K562 (cell line): ENCODE measurements around the gene ZNF628. TPM values are rescaled to one million over a fixed set of nuclear protein-coding genes. Genes with fewer than 3 reads are reported as not detected.

Source experiments
- ATAC-seq: fragments of 200-7000 bp; cut with Tn5 transposase; 3 replicates; pipeline ENCODE4 v1.9.1; 2020; ENCODE audit warnings: moderate library complexity
- BruUV-seq: library from RNA; stranded (reverse); fragments of 400-500 nt; replicated peaks from 2 replicates; lab custom pipeline; 2021; lab: Mats Ljungman, UMichigan
- CTCF ChIA-PET: fragments of 300-600 bp; formaldehyde crosslinking; extraction: SDS; loops from one replicate; lab custom pipeline; 2021; ENCODE audit warnings: low intra/inter-chr PET ratio; lab: Yijun Ruan, JAX
- POLR2A ChIA-PET: fragments of 300-600, 350-650 bp; sonication (Branson Sonifier 250); formaldehyde crosslinking; extraction: SDS; loops from one replicate; lab custom pipeline; 2021; ENCODE audit warnings: antibody characterized with exemption, inconsistent platforms; lab: Yijun Ruan, JAX
- DNase-seq, 4 experiments: peaks; one replicate each; pipeline versions ENCODE4 v3.0.0 to v3.0.0-alpha.2; 2011 to 2018; ENCODE audit warnings: low spot score in 3 of 4, mixed read lengths in 3 of 4; ENCODE audit errors: extremely low read depth in 1 of 4
- FAIRE-seq: peaks from 2 replicates; lab custom pipeline; 2011; peaks lifted over from hg19 to GRCh38; lab: Jason Lieb, UNC
- H2AFZ ChIP-seq: 2 replicates; pipeline ENCODE4 v1.6.0; 2011; ENCODE audit warnings: low read depth, low read length, control low read depth, inconsistent platforms
- H3K27ac ChIP-seq: fragments of 200-600 bp; 3 replicates; pipeline ENCODE4 v1.8.0; 2011; ENCODE audit warnings: low read depth, mild to moderate bottlenecking, control low read depth, inconsistent platforms, low read length, moderate library complexity, mixed read lengths; ENCODE audit errors: extremely low read depth
- H3K27me3 ChIP-seq, 2 experiments: fragments of 300-600 bp in 1 of 2; 2 replicates in 1 of 2; 3 replicates in 1 of 2; pipeline versions ENCODE4 v1.6.0 to v1.8.0; 2011; ENCODE audit warnings: inconsistent platforms in 2 of 2, low read length in 2 of 2, mild to moderate bottlenecking in 1 of 2, mixed read lengths in 1 of 2, moderate library complexity in 1 of 2; ENCODE audit not compliant: control insufficient read depth in 2 of 2, insufficient read depth in 2 of 2
- H3K36me3 ChIP-seq: fragments of 300-600 bp; 3 replicates; pipeline ENCODE4 v1.8.0; 2011; ENCODE audit warnings: mild to moderate bottlenecking, low read length, inconsistent platforms; ENCODE audit not compliant: control insufficient read depth, insufficient read depth
- H3K4me1 ChIP-seq, 2 experiments: fragments of 200-600 bp in 1 of 2; replicated peaks in 1 of 2; 2 replicates in 1 of 2; 3 replicates in 1 of 2; pipeline versions ENCODE4 v1.5.1 to v1.8.0; 2011; ENCODE audit warnings: inconsistent platforms in 2 of 2, low read length in 2 of 2, mild to moderate bottlenecking in 1 of 2, mixed read lengths in 1 of 2, moderate library complexity in 1 of 2; ENCODE audit not compliant: control insufficient read depth in 2 of 2, insufficient read depth in 2 of 2
- H3K4me2 ChIP-seq: 2 replicates; pipeline ENCODE4 v1.6.1; 2011; ENCODE audit warnings: low read length, control low read depth, inconsistent platforms, mixed read lengths; ENCODE audit not compliant: insufficient read depth
- H3K4me3 ChIP-seq: fragments of 200-600 bp; sonication (generic), shearing (Covaris generic); 2 replicates; pipeline ENCODE4 v1.5.1; 2016; ENCODE audit warnings: control low read depth, inconsistent platforms
- H3K79me2 ChIP-seq: fragments of 200-600 bp; 3 replicates; pipeline ENCODE4 v1.8.0; 2011; ENCODE audit warnings: low read length, inconsistent platforms; ENCODE audit not compliant: control insufficient read depth, insufficient read depth
- H3K9ac ChIP-seq, 2 experiments: 2 replicates each; pipeline versions ENCODE4 v1.6.0 to v1.6.1; 2011; ENCODE audit warnings: low read depth in 2 of 2, low read length in 2 of 2, control low read depth in 1 of 2, inconsistent platforms in 1 of 2, mild to moderate bottlenecking in 1 of 2, mixed read lengths in 1 of 2; ENCODE audit not compliant: insufficient read depth in 1 of 2
- H3K9me1 ChIP-seq: one replicate; pipeline ENCODE4 v1.6.0; 2011; ENCODE audit warnings: inconsistent platforms, mild to moderate bottlenecking, low read length, moderate library complexity; ENCODE audit not compliant: control insufficient read depth, insufficient read depth
- H3K9me3 ChIP-seq: replicated peaks from 2 replicates; pipeline ENCODE4 v1.5.1; 2011; ENCODE audit warnings: low read depth, low read length, inconsistent platforms; ENCODE audit not compliant: control insufficient read depth, insufficient read depth
- H4K20me1 ChIP-seq: replicated peaks from 2 replicates; pipeline ENCODE4 v1.6.1; 2011; ENCODE audit warnings: low read length, inconsistent platforms, mixed read lengths; ENCODE audit not compliant: control insufficient read depth, insufficient read depth
- GABPB1 ChIP-seq: sonication (generic); formaldehyde crosslinking; IDR thresholded peaks from 2 replicates; pipeline ENCODE4 v1.8.0; 2022; ENCODE audit warnings: mild to moderate bottlenecking, missing genetic modification reagents
- HMGN3 ChIP-seq: IDR thresholded peaks from 2 replicates; pipeline ENCODE4 v1.6.1; 2011; ENCODE audit warnings: borderline replicate concordance, low read depth, mild to moderate bottlenecking, mixed read lengths, low read length; ENCODE audit not compliant: insufficient read length; ENCODE audit errors: extremely low read depth
- MAFK ChIP-seq: IDR thresholded peaks from 2 replicates; pipeline ENCODE4 v1.6.1; 2011; ENCODE audit warnings: low read length, improper control_type of control experiment
- SMARCE1 ChIP-seq: fragments of 450-650 bp; IDR thresholded peaks from 2 replicates; pipeline ENCODE4 v1.7.1; 2016; ENCODE audit warnings: mild to moderate bottlenecking
- TCF15 ChIP-seq: fragments of 250-450 bp; sonication (Bioruptor Pico); IDR thresholded peaks from 2 replicates; pipeline ENCODE4 v1.8.0; 2022; ENCODE audit warnings: moderate library complexity, mild to moderate bottlenecking, inconsistent platforms
- TCF7L2 ChIP-seq: fragments of 150-350 bp; IDR thresholded peaks from 2 replicates; pipeline ENCODE4 v1.6.1; 2016; ENCODE audit warnings: low read depth, mild to moderate bottlenecking, low read length, moderate library complexity
- TFAP4 ChIP-seq: sonication (generic); formaldehyde crosslinking; IDR thresholded peaks from 2 replicates; pipeline ENCODE4 v1.8.0; 2022; ENCODE audit warnings: missing genetic modification reagents, mild to moderate bottlenecking, moderate library complexity, borderline replicate concordance
- TSHZ1 ChIP-seq: fragments of 250-450 bp; sonication (Bioruptor Pico); IDR thresholded peaks from 2 replicates; pipeline ENCODE4 v1.4.0; 2020; ENCODE audit warnings: mild to moderate bottlenecking, moderate library complexity
- WGBS: fragments of 100-300 bp; shearing (Covaris generic); methylation state at CpG from one replicate; pipeline ENCODE4 v1.1.6; 2016; ENCODE audit warnings: low coverage, mixed read lengths; ENCODE audit not compliant: insufficient coverage; ENCODE audit errors: missing lambda C conversion rate; 5-methylcytosine and 5-hydroxymethylcytosine counted together
- in situ Hi-C: fragments of 300-500 bp; cut with MboI; formaldehyde crosslinking; loops from 4 replicates; pipeline ENCODE4 v1.15.0; 2018; ENCODE audit warnings: inconsistent platforms, mixed read lengths
- intact Hi-C: fragments of 100-400 bp; cut with micrococcal nuclease; formaldehyde crosslinking; loops from 2 replicates; pipeline ENCODE4 v1.14.2; 2022
- polyA plus RNA-seq, 8 experiments: library from polyadenylated mRNA; depleted of rRNA in 4 of 8; stranded (reverse) in 5 of 8; unstranded in 3 of 8; fragments of >200 nt; fragmentation: Nextera tagmentation in 2 of 8; fragmentation: Illumina TruSeq in 1 of 8; extraction: Ambion mirVana in 2 of 8; extraction: Trizol in 1 of 8; gene quantifications; 2 replicates each; pipeline versions ENCODE4 v1.2.1 to v1.2.3, GENCODE V29; 2011 to 2014; ENCODE audit warnings: inconsistent platforms in 1 of 8, missing spikeins in 1 of 8
- total RNA-seq, 7 experiments: library from RNA; depleted of rRNA in 6 of 7; stranded (reverse); fragments of >200 nt in 6 of 7; fragmentation: Illumina TruSeq in 2 of 7; extraction: Trizol in 2 of 7; gene quantifications; 2 replicates each; pipeline versions ENCODE4 v1.2.1 to v1.2.3, GENCODE V29; 2011 to 2021; ENCODE audit warnings: low replicate concordance in 1 of 7
- TF ChIP-seq, protein P1 (sequence below), 2 experiments: fragments of 450-650 bp in 1 of 2; sonication (generic) in 1 of 2; formaldehyde crosslinking in 1 of 2; IDR thresholded peaks in 1 of 2; conservative IDR thresholded peaks in 1 of 2; 2 replicates each; pipeline versions ENCODE4 v1.6.1 to v1.8.1; 2016 to 2023; ENCODE audit warnings: mild to moderate bottlenecking in 2 of 2, moderate library complexity in 2 of 2, inconsistent platforms in 1 of 2, missing genetic modification reagents in 1 of 2
- TF ChIP-seq, protein P2 (sequence below): sonication (generic); formaldehyde crosslinking; IDR thresholded peaks from 2 replicates; pipeline ENCODE4 v1.9.0; 2022; ENCODE audit warnings: mild to moderate bottlenecking, missing genetic modification reagents

ZNF628 gene
- total and polyA plus RNA-seq, 9 of the 15 experiments (the other 6 are each of a cell fraction or from before 2014, with no cell fraction given), result 0.13 to 13.6 (median 2.2) TPM; not detected in 3

DNA sequence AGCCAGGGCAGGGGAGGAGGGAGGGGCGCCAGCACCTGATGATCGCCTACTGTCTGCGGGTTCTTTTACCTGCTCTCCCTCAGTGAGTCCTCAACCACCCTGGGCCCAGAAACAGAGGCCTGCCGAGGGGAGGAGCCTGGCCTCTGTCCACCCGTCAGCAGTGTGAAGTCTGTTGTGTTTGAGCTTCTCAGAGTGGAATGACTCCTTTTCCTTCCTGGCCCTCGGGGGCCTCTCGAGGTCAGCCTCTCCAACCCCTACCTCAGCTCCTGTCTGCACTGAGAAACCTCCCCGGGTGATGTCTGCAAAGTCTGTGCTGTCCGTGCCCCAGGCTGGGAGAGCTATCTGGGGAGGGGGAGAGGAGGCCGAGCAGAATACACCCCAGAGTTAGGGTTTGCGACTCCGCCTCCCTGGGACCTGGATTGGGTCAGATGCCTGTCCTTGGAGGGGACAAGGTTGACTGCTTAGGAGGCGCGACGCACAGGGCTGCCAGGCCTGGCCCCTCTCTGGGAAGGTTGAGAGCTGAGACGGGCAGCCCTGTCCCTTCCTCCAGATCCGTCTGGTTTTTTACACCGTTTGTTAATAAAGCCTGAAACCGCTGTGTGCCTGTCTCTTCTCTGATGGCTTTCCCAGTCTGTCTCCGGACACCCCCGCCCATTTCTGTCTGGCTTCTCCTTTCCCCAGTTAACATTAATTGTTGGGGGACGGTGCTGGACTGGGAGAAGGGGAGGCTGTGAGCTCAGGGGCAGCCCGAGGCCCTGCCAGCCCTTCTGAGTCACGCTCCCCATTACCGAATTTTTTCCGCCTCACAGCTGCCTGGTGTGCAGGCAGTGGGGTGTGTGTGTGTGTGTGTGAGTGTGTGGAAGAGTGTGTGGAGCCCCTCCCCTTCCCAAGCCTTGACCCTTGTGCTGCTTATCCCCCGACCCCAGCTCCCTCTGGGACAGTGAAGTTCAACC is 10.8 kb downstream of the ZNF628 start:
- Histone ChIP-seq H3K27me3 (peaks cover 0 to 3% of the 10 kb centered on the region in 2 experiments; a peak in 1 of 5 replicates), H3K79me2 (peaks cover 12% of the 10 kb centered on the region; the same call in 2 of the 3 replicates), H3K27ac (peak overlapping the region; percentile 72; the same call in 2 of the 3 replicates), H4K20me1 (no peaks in the 10 kb centered on the region), H3K4me2 (peak overlapping the region; percentile 45), H3K9me1 (no peaks in the 10 kb centered on the region), H3K36me3 (peaks cover 21% of the 10 kb centered on the region; the same call in 2 of the 3 replicates), H3K9ac (peak overlapping the region; percentile 42 to 98), H3K9me3 (no peaks in the 10 kb centered on the region), H3K4me1 (peaks cover 25 to 88% of the 10 kb centered on the region in 2 experiments), H2AFZ (no peak overlapping the region), H3K4me3 (no peak overlapping the region)
- intact Hi-C loops (no loop called here), in situ Hi-C loops (no loop called here)
- CTCF ChIA-PET, result no interaction called here
- 27% methylated on average over 20 of the region's 27 CpGs for WGBS
- DNase-seq (peak; percentile 28 to 74 (median 44)), ATAC-seq (peak; percentile 9), FAIRE-seq (peak; percentile 77)
- POLR2A ChIA-PET, result interaction anchor here (0.6 to 3.6 kb wide), 8 partner anchors 11 to 591 kb away, joined by 3 to 30 read pairs (median 4); partner anchors contain the start of genes FIZ1 and ZNF628
- BruUV-seq, result TSS peak; percentile 76
- no peak for TF ChIP-seq TCF7L2
- TF ChIP-seq, protein P1, sequence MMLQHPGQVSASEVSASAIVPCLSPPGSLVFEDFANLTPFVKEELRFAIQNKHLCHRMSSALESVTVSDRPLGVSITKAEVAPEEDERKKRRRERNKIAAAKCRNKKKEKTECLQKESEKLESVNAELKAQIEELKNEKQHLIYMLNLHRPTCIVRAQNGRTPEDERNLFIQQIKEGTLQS (IDR thresholded peaks at IDR 0.05), result peak; percentile 65; the same call in 1 of the 2 replicates
- TF ChIP-seq, protein P1 (CRISPR knock-in tag; conservative IDR thresholded peaks at IDR 0.05), result no peak
- no peak for TF ChIP-seq TSHZ1 (CRISPR knock-in tag)
- no peak for TF ChIP-seq TCF15 (CRISPR knock-in tag)
- peak; percentile 13 for TF ChIP-seq HMGN3
- peak; percentile 82; the same call in 1 of the 2 replicates for TF ChIP-seq TFAP4 (CRISPR knock-in tag)
- TF ChIP-seq, protein P2, sequence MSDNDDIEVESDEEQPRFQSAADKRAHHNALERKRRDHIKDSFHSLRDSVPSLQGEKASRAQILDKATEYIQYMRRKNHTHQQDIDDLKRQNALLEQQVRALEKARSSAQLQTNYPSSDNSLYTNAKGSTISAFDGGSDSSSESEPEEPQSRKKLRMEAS (CRISPR knock-in tag), result peak; percentile 48; the same call in 1 of the 2 replicates
- TF ChIP-seq MAFK, result no peak
- TF ChIP-seq SMARCE1, result peak; percentile 75
- no peak; the same call in 1 of the 2 replicates for TF ChIP-seq GABPB1 (CRISPR knock-in tag)
